Adrenal gland (tissue), 12 donors: ENCODE data around the gene PEX6. TPM values are rescaled to one million over a fixed set of nuclear protein-coding genes. Genes with fewer than 3 reads are reported as not detected.

Source experiments
- DNase-seq, 7 donors: peaks; one replicate each; pipeline ENCODE4 v3.0.0-alpha.2; 2019 to 2020
- H3K27ac ChIP-seq, 5 donors: fragments of 200-600 bp; sonication (generic) in 4 of 5; 1 replicate in 3 of 5; 2 replicates in 2 of 5; pipeline versions ENCODE4 v1.5.1 to v1.8.0; 2016 to 2020; ENCODE audit warnings: mild to moderate bottlenecking in 1 of 5
- H3K27me3 ChIP-seq: fragments of 200-600 bp; 2 replicates; pipeline ENCODE4 v1.8.0; 2021
- H3K36me3 ChIP-seq, 2 donors: fragments of 200-600 bp; replicated peaks in 1 of 2; 1 replicate in 1 of 2; 2 replicates in 1 of 2; pipeline versions ENCODE4 v1.5.1 to v1.8.0; 2018 to 2022
- H3K4me1 ChIP-seq, 2 donors: fragments of 200-600 bp; replicated peaks in 1 of 2; 1 replicate in 1 of 2; 2 replicates in 1 of 2; pipeline versions ENCODE4 v1.5.1 to v1.8.0; 2018 to 2021
- H3K4me3 ChIP-seq, 4 donors: fragments of 200-600 bp; sonication (generic) in 3 of 4; one replicate each; pipeline ENCODE4 v1.5.1; 2016 to 2018
- H3K9me3 ChIP-seq, 3 donors: fragments of 200-600 bp; sonication (generic) in 1 of 3; replicated peaks in 1 of 3; 1 replicate in 2 of 3; 2 replicates in 1 of 3; pipeline versions ENCODE4 v1.5.1 to v1.8.0; 2016 to 2021
- CTCF ChIP-seq, 6 experiments: fragments of 450-650 bp in 4 of 6; fragments of 200-600 bp in 2 of 6; sonication (generic) in 1 of 6; IDR thresholded peaks; 1 replicate in 5 of 6; 2 replicates in 1 of 6; pipeline versions ENCODE4 v1.5.1 to v1.8.0; 2016 to 2021; ENCODE audit warnings: antibody characterized with exemption in 6 of 6, mild to moderate bottlenecking in 2 of 6, moderate library complexity in 1 of 6
- POLR2A ChIP-seq, 2 donors: fragments of 450-650 bp; IDR thresholded peaks; one replicate each; pipeline ENCODE4 v1.6.1; 2017; ENCODE audit warnings: antibody characterized with exemption in 2 of 2, mild to moderate bottlenecking in 2 of 2, moderate library complexity in 1 of 2
- WGBS, 4 donors: extraction: QIAGEN DNeasy Blood & Tissue Kit in 2 of 4; methylation state at CpG; one replicate each; pipeline versions ENCODE4 v1.1.5 to v1.1.7; 2013 to 2017; 5-methylcytosine and 5-hydroxymethylcytosine counted together
- intact Hi-C, 2 donors: fragments of 100-400 bp; cut with DNase I; formaldehyde crosslinking; loops; one replicate each; pipeline versions ENCODE4 v1.14.1 to v1.15.0; 2022 to 2023
- polyA plus RNA-seq, 3 donors: library from polyadenylated mRNA; stranded (reverse); fragments of 200-250 nt in 2 of 3; fragments of 350-450 nt in 1 of 3; fragmentation: Illumina TruSeq in 1 of 3; extraction: RNeasy Lipid Tissue Mini Kit (QIAGEN cat#74804) in 1 of 3; gene quantifications; one replicate each; pipeline ENCODE4 v1.2.3, GENCODE V29; 2013 to 2014
- total RNA-seq, 9 donors: library from RNA; depleted of rRNA in 4 of 9; stranded (reverse); fragments of >200 nt in 4 of 9; fragments of 120-200 nt in 1 of 9; fragmentation: NEBNext Ultra II Directional in 1 of 9; extraction: Animal tissue kit (Norgen Biotek cat#: 25700) in 1 of 9; gene quantifications; one replicate each; pipeline versions ENCODE4 v1.1.0 to v1.2.4, GENCODE V29; 2013 to 2023
- donor health status: healthy with polysubstance abuse.
- donor health status: Bipolar disorder and iron deficiency.
- donor health status: DM: yes; HTN: yes; CAD: no.
- donor health status: DM: no; HTN: no; CAD: no.
- donor health status: DM: no; HTN: no; CAD: no.
- donor health status: DM: yes; HTN: yes; CAD: no.

The PEX6 gene
- total and polyA plus RNA-seq, 12 donors, result 7.4 to 63.9 (median 30.5) TPM

- no peaks in the 10 kb centered on the region for H3K9me3 ChIP-seq
- H3K27ac ChIP-seq, result no peak overlapping the region
- H3K36me3 ChIP-seq, result peaks cover 0 to 26% of the 10 kb centered on the region in 2 donors
- no peaks in the 10 kb centered on the region for H3K27me3 ChIP-seq
- intact Hi-C loops, result no loop called here
- no peak for DNase-seq
- peaks cover 10% of the 10 kb centered on the region in 2 donors for H3K4me1 ChIP-seq
- WGBS, 4 donors, result 94 to 95% (median 95%) methylated on average over 12 of the region's 12 CpGs
- TF ChIP-seq CTCF (IDR thresholded peaks at IDR 0.05), result no peak
- no peak for TF ChIP-seq POLR2A (IDR thresholded peaks at IDR 0.05)
- no peak overlapping the region for H3K4me3 ChIP-seq
These were observed 16.9 kb downstream of the PEX6 start for GRCh38 chr6:42962096-42962495.

- Histone ChIP-seq H3K4me1 (peaks cover 10% of the 10 kb centered on the region in 2 donors), H3K9me3 (no peaks in the 10 kb centered on the region), H3K4me3 (peak overlapping the region in 1 of 4 donors; percentile 59), H3K27ac (peak overlapping the region in 1 of 5 donors; percentile 29), H3K27me3 (no peaks in the 10 kb centered on the region), H3K36me3 (peaks cover 0 to 21% of the 10 kb centered on the region in 2 donors)
- intact Hi-C loops, result no loop called here
- TF ChIP-seq CTCF (IDR thresholded peaks at IDR 0.05) (no peak), POLR2A (IDR thresholded peaks at IDR 0.05) (no peak)
- peak in 6 of 7 donors; percentile 35 to 63 (median 48) for DNase-seq
- 11 to 58% (median 21%) methylated on average over 4 to 15 of the region's 15 CpGs for WGBS, 4 donors
These were observed 17.9 kb downstream of the PEX6 start for GRCh38 chr6:42961020-42961470.

GRCh38 chr6:42960243-42961019 lies 18.6 kb downstream of the PEX6 start, which contains the start of gene GNMT:
TSS of gene GNMT (plus strand) at chr6:42960754. CDS start at chr6:42960768, 14 bp downstream.
- TF ChIP-seq CTCF (IDR thresholded peaks at IDR 0.05), result no peak
- no peak for TF ChIP-seq POLR2A (IDR thresholded peaks at IDR 0.05)
- peak within 1 kb of the TSS in 1 of 5 donors; percentile 29 for H3K27ac ChIP-seq
- H3K4me3 ChIP-seq, result peak within 1 kb of the TSS in 1 of 4 donors; percentile 59
- intact Hi-C loops, result no loop called here
- DNase-seq, result peak; percentile 46 to 71 (median 55)
- H3K9me3 ChIP-seq, result no peaks in the 10 kb centered on the region
- H3K27me3 ChIP-seq, result no peaks in the 10 kb centered on the region
- peaks cover 0 to 15% of the 10 kb centered on the region in 2 donors for H3K36me3 ChIP-seq
- 2 to 24% (median 3%) methylated on average over 10 to 62 of the region's 62 CpGs for WGBS, 4 donors
- H3K4me1 ChIP-seq, result peaks cover 10% of the 10 kb centered on the region in 2 donors

- no peak overlapping the region for H3K27ac ChIP-seq
- H3K4me3 ChIP-seq, result peak overlapping the region in 1 of 4 donors; percentile 59
- TF ChIP-seq POLR2A (IDR thresholded peaks at IDR 0.05), result no peak
- no peak for TF ChIP-seq CTCF (IDR thresholded peaks at IDR 0.05)
- H3K4me1 ChIP-seq, result peaks cover 10% of the 10 kb centered on the region in 2 donors
- DNase-seq, result no peak
- H3K36me3 ChIP-seq, result peaks cover 0 to 9% of the 10 kb centered on the region in 2 donors
- intact Hi-C loops, result no loop called here
- H3K9me3 ChIP-seq, result no peaks in the 10 kb centered on the region
- no peaks in the 10 kb centered on the region for H3K27me3 ChIP-seq
- 21 to 43% (median 27%) methylated on average over 13 of the region's 13 CpGs for WGBS, 4 donors
These were observed 19.1 kb downstream of the PEX6 start for GRCh38 chr6:42959917-42960242.
